Activated T-helper 17 cell treated with anti-CD3 and anti-CD28 coated beads, Interleukin-2, amount 50 U/mL, for 72 hours (primary cell): ENCODE data around the gene FBXW11. TPM values are rescaled to one million over a fixed set of nuclear protein-coding genes. Genes with fewer than 3 reads are reported as not detected.

ENCODE experiments used
- ATAC-seq: fragments of 150-1000 bp; cut with Tn5 transposase; replicated peaks from 2 replicates; pipeline ENCODE4 v1.10.0; 2021; ENCODE audit warnings: mild to moderate bottlenecking, moderate library complexity
- H3K27ac Mint-ChIP-seq: one replicate; pipeline ENCODE4 v1.8.0; 2022; ENCODE audit warnings: mixed read lengths
- H3K27me3 Mint-ChIP-seq: one replicate; pipeline ENCODE4 v1.8.0; 2022; ENCODE audit warnings: mixed read lengths
- H3K36me3 Mint-ChIP-seq: one replicate; pipeline ENCODE4 v1.8.0; 2022; ENCODE audit warnings: low read depth, mild to moderate bottlenecking, mixed read lengths
- H3K4me1 Mint-ChIP-seq: one replicate; pipeline ENCODE4 v1.8.0; 2022; ENCODE audit warnings: mixed read lengths
- H3K4me3 Mint-ChIP-seq: one replicate; pipeline ENCODE4 v1.8.0; 2022; ENCODE audit warnings: mild to moderate bottlenecking, mixed read lengths
- H3K9me3 Mint-ChIP-seq: one replicate; pipeline ENCODE4 v1.8.0; 2022; ENCODE audit warnings: mixed read lengths
- total RNA-seq, 2 donors: library from RNA; stranded (reverse); gene quantifications; one replicate each; pipeline ENCODE4 v1.2.3, GENCODE V29; 2022

Gene FBXW11
- total RNA-seq, 2 donors from 2014 or later, result 48.1 to 51.4 TPM

GRCh38 chr5:171855798-171856763 lies 150.4 kb downstream of the FBXW11 start:
- H3K27me3 Mint-ChIP-seq, result no peaks in the 10 kb centered on the region
- no peak overlapping the region for H3K4me3 Mint-ChIP-seq
- H3K4me1 Mint-ChIP-seq, result peaks cover 8% of the 10 kb centered on the region
- no peaks in the 10 kb centered on the region for H3K9me3 Mint-ChIP-seq
- H3K36me3 Mint-ChIP-seq, result peaks cover 15% of the 10 kb centered on the region
- no peak for ATAC-seq
- H3K27ac Mint-ChIP-seq, result peak overlapping the region; percentile 4

GRCh38 chr5:171855265-171855664 lies 151.2 kb downstream of the FBXW11 start:
- Mint-ChIP-seq H3K4me3 (no peak overlapping the region), H3K4me1 (peaks cover 8% of the 10 kb centered on the region), H3K27ac (no peak overlapping the region), H3K36me3 (peaks cover 9% of the 10 kb centered on the region), H3K9me3 (no peaks in the 10 kb centered on the region), H3K27me3 (no peaks in the 10 kb centered on the region)
- no peak for ATAC-seq

DNA sequence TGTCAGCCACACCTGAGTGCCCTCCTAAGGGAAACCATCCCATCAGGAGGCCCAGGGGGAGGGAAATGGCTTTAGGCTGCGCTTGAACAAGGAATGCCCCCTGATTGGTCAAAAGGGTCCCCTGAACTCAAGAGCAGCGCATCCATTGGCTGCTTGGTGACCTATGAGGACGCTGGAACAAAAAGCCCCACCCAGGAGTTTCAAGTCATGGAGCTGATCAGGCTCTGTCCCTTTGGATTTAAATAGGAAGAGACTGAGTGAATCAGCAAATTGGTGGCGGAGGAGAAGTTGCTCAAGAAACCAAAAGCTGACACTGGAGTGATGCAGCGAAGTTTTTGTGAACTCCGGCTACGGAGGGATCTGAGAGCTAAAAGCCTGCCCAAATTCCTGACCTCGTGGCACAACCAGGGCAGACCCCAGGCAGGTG lies 154.2 kb downstream of the FBXW11 start:
- no peak for ATAC-seq
- Mint-ChIP-seq H3K27ac (no peak overlapping the region), H3K4me3 (no peak overlapping the region), H3K9me3 (no peaks in the 10 kb centered on the region), H3K36me3 (peaks cover 11% of the 10 kb centered on the region), H3K27me3 (no peaks in the 10 kb centered on the region), H3K4me1 (no peaks in the 10 kb centered on the region)

DNA sequence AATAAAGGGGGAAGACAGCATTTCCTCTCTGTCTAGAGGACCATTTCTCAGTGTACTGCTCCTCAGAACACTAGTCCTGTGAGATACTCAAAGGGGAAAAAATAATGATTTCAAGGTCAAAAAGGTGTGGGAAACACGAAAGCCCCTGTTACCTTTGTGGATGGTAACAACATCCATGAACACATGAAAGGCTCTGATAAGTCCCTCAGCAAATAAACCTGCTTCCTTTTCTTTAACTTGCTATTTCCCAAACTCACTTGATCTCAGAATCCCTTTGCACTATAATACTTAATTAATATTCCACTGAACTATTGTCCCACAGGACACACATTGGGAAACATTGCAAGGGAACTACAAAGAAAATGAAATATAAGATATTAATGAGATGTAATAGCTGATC lies 155.2 kb downstream of the FBXW11 start:
- no peaks in the 10 kb centered on the region for H3K27me3 Mint-ChIP-seq
- H3K4me1 Mint-ChIP-seq, result no peaks in the 10 kb centered on the region
- no peak for ATAC-seq
- H3K4me3 Mint-ChIP-seq, result no peak overlapping the region
- H3K27ac Mint-ChIP-seq, result no peak overlapping the region
- H3K9me3 Mint-ChIP-seq, result no peaks in the 10 kb centered on the region
- H3K36me3 Mint-ChIP-seq, result peaks cover 11% of the 10 kb centered on the region

GRCh38 chr5:171850324-171850947 lies 156.0 kb downstream of the FBXW11 start:
- no peak overlapping the region for H3K27ac Mint-ChIP-seq
- no peaks in the 10 kb centered on the region for H3K9me3 Mint-ChIP-seq
- peaks cover 11% of the 10 kb centered on the region for H3K36me3 Mint-ChIP-seq
- H3K27me3 Mint-ChIP-seq, result no peaks in the 10 kb centered on the region
- no peaks in the 10 kb centered on the region for H3K4me1 Mint-ChIP-seq
- H3K4me3 Mint-ChIP-seq, result no peak overlapping the region
- no peak for ATAC-seq

DNA sequence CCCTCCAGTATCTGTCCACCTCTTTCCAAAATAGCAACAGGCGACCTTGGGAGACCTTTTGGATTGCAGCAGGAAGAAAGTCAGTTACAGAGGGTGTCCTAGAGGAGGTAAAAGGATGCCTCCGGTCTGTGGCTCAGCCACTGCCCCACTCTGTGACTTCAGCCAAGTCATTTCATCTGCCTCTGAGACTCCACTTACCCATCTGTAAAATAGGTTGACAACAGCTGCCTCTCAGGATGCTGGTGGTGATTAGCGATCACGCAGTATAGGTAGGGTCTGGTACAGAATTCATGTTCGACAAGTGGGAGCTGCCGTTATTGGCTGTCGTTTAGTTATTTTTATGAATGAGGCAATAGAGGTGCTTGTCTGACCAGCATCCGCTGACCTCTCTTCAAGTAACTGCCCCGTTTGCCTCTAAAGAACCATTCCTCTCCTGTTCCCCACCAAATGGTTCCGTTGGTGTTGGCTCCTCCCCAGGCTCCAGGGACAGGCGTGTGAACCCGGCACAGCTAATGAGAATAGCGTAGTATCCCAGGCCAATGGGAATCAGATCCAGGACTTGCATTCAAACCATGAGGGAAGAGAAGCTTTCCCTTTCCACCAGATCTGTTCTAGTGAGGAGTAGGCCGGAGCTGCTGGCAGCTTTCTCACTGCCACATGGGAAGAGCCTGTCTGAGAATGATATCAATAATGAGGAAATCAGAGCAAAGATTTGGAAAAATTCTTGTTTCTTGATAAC lies 156.7 kb downstream of the FBXW11 start:
- Mint-ChIP-seq H3K9me3 (no peaks in the 10 kb centered on the region), H3K36me3 (peaks cover 11% of the 10 kb centered on the region), H3K4me3 (no peak overlapping the region), H3K27ac (no peak overlapping the region), H3K27me3 (no peaks in the 10 kb centered on the region), H3K4me1 (no peaks in the 10 kb centered on the region)
- ATAC-seq, result no peak

DNA sequence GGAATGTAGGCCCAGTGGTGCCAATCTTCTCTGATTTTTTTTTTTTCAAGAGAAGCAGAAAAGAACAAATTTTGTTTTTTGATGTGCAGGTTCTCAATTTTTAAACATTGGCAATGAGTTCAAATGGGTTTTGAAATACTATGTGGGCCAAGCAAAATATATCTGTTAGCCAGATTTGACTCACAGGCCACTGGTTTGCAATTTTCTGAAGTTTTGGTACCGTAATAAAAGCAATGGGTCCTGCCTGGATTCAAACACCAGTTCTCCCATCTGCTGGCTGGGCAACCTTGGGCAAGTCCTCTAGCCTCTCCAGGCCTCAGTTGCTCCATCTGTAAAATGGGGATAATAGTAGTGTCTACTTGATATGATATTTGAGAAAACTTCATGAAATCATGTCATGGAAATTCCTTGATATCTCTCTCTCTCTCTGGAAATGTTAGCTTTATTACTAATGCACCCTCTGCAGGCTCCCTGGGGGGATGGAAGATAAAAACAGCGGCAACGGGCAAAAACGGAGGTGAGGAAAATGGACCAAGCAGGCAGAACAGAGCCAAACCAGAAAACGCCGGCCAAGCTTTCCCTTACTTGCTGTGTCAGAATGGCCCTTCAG lies 157.4 kb downstream of the FBXW11 start:
- ATAC-seq, result no peak
- H3K4me3 Mint-ChIP-seq, result no peak overlapping the region

DNA sequence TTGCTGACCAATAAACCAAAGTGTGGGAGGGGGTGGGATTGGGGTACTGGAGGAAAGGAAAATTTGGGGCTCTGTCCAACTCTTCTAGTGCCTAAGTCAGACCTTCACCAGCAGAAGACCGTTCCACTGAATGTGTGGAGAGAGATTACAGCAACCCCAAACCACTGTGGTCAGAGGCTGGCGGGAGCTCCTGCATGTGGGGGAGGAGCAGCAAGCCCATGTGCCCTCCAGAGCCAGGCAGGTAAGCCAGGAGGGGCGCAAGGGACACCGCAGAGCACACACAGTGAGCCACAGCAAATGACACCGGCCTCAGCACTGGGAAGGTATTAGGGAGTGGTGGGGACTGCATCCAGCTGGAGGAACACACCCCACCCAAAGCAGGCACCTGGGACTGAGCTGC lies 158.0 kb downstream of the FBXW11 start:
- Mint-ChIP-seq H3K36me3 (peaks cover 11% of the 10 kb centered on the region), H3K9me3 (no peaks in the 10 kb centered on the region), H3K27me3 (no peaks in the 10 kb centered on the region), H3K27ac (no peak overlapping the region), H3K4me1 (no peaks in the 10 kb centered on the region), H3K4me3 (no peak overlapping the region)
- ATAC-seq, result no peak

More for the DNA sequence above, 157.4 kb downstream of the FBXW11 start:
- peaks cover 11% of the 10 kb centered on the region for H3K36me3 Mint-ChIP-seq
- H3K27ac Mint-ChIP-seq, result no peak overlapping the region
- no peaks in the 10 kb centered on the region for H3K4me1 Mint-ChIP-seq
- H3K27me3 Mint-ChIP-seq, result no peaks in the 10 kb centered on the region
- H3K9me3 Mint-ChIP-seq, result no peaks in the 10 kb centered on the region

- Mint-ChIP-seq H3K27ac (no peak overlapping the region), H3K4me1 (no peaks in the 10 kb centered on the region), H3K27me3 (no peaks in the 10 kb centered on the region), H3K36me3 (peaks cover 11% of the 10 kb centered on the region), H3K4me3 (no peak overlapping the region), H3K9me3 (no peaks in the 10 kb centered on the region)
- ATAC-seq, result no peak
Observed at GRCh38 chr5:171848006-171848405, 158.4 kb downstream of the FBXW11 start.

GRCh38 chr5:171847026-171847425 lies 159.4 kb downstream of the FBXW11 start:
- no peak overlapping the region for H3K27ac Mint-ChIP-seq
- no peak overlapping the region for H3K4me3 Mint-ChIP-seq
- H3K36me3 Mint-ChIP-seq, result peaks cover 11% of the 10 kb centered on the region
- no peaks in the 10 kb centered on the region for H3K9me3 Mint-ChIP-seq
- H3K4me1 Mint-ChIP-seq, result no peaks in the 10 kb centered on the region
- no peak for ATAC-seq
- no peaks in the 10 kb centered on the region for H3K27me3 Mint-ChIP-seq

- no peaks in the 10 kb centered on the region for H3K9me3 Mint-ChIP-seq
- no peaks in the 10 kb centered on the region for H3K27me3 Mint-ChIP-seq
- no peaks in the 10 kb centered on the region for H3K4me1 Mint-ChIP-seq
- no peak overlapping the region for H3K4me3 Mint-ChIP-seq
- ATAC-seq, result no peak
- H3K27ac Mint-ChIP-seq, result no peak overlapping the region
- H3K36me3 Mint-ChIP-seq, result peaks cover 11% of the 10 kb centered on the region
Observed at GRCh38 chr5:171846323-171846722, 160.1 kb downstream of the FBXW11 start.

DNA sequence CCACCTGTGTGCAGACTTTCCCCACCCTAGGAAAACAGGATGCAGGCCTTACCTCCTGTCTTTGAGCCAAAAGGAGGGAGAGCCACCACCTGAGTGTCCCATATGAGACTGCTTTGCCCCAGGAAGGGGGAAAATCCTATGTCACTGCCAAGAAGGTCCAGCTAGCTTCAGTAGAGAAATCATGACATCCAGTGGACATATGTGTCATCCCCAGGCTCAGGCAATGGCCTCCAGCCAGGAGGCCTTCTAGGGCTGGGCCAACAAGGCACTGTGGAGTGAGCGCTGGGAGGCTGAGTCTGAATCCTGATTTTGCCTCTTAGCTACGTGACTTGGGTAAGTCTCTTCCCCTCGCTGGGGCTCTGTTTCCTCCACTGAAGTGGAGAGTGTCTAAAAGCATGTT lies 160.6 kb downstream of the FBXW11 start:
- no peaks in the 10 kb centered on the region for H3K27me3 Mint-ChIP-seq
- no peak overlapping the region for H3K4me3 Mint-ChIP-seq
- H3K4me1 Mint-ChIP-seq, result no peaks in the 10 kb centered on the region
- ATAC-seq, result no peak
- no peaks in the 10 kb centered on the region for H3K9me3 Mint-ChIP-seq
- H3K36me3 Mint-ChIP-seq, result peaks cover 11% of the 10 kb centered on the region
- no peak overlapping the region for H3K27ac Mint-ChIP-seq

GRCh38 chr5:171845040-171845630 lies 161.3 kb downstream of the FBXW11 start:
- no peak overlapping the region for H3K27ac Mint-ChIP-seq
- ATAC-seq, result no peak
- H3K27me3 Mint-ChIP-seq, result no peaks in the 10 kb centered on the region
- H3K4me1 Mint-ChIP-seq, result no peaks in the 10 kb centered on the region
- H3K4me3 Mint-ChIP-seq, result no peak overlapping the region
- peaks cover 11% of the 10 kb centered on the region for H3K36me3 Mint-ChIP-seq
- no peaks in the 10 kb centered on the region for H3K9me3 Mint-ChIP-seq

GRCh38 chr5:171842777-171843328 lies 163.6 kb downstream of the FBXW11 start:
- no peak for ATAC-seq
- Mint-ChIP-seq H3K4me1 (no peaks in the 10 kb centered on the region), H3K36me3 (no peaks in the 10 kb centered on the region), H3K27me3 (no peaks in the 10 kb centered on the region), H3K9me3 (no peaks in the 10 kb centered on the region), H3K27ac (no peak overlapping the region), H3K4me3 (no peak overlapping the region)
